HG03103 (cell line): ENCODE data around the gene N4BP2.
"Not testable (repeated sequence)": the region's sequence is repeated elsewhere in the genome, so short reads cannot be mapped to it uniquely, and the experiment has no call there.

ENCODE experiments used
- ATAC-seq: cut with Tn5 transposase; IDR thresholded peaks from one replicate; pipeline ENCODE4 v1.9.1; 2021; ENCODE audit warnings: low read depth; ENCODE audit not compliant: unreplicated experiment

N4BP2 gene

DNA sequence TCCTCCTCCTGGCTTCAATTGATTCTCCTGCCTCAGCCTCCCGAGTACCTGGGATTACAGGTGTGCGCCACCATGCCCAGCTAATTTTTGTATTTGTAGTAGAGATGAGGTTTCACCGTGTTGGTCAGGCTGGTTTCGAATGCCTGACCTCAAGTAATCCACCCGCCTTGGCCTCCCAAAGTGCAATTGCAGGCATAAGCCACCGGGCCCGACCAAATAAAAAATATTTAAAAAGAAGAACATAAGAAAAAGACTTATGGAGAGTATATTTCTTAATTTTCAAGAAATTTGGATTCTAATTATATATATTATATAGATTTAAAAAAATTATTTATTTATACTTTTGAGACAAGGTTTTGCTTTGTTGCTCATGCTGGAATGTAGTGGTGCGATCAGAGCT, 29.8 kb downstream of the N4BP2 start:
- no peak for ATAC-seq

DNA sequence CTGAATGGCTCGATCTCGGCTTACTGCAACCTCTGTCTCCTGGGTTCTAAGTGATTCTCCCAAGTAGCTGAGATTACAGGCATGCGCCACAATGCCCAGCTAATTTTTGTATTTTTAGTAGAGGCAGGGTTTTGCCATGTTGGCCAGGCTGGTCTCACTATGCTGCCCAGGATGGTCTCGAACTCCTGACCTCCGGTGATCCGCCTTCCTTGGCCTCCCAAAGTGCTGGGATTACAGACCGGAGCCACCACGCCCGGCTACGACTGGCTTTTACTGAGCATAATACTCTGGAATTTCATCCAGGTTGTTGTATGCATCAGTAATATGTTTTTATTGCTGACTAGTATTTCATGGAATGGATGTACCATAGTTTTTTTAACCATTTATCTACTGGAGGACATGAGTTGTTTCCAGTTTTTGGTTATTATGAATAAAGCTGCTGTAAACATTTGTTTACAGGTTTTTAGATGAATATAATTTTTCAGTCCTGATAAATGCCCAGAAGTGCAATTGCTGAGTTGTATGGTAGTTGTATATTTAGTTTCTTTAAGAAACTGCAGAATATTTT, 31.2 kb downstream of the N4BP2 start:
- ATAC-seq: no peak

DNA sequence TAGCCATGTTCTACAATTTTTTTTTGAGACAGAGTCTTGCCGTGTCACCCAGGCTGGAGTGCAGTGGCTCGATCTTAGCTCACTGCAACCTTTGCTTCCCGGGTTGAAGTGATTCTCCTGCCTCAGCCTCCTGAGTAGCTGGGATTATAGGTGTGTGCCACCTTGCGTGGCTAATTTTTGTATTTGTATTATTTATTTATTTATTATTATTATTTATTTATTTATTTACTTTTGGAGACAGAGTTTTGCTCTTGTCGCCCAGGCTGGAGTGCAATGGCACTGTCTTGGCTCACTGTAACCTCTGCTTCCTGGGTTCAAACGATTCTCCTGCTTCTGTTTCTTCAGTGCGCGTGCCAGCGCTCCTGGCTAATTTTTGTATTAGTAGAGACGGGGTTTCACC, 36.8 kb downstream of the N4BP2 start:
- ATAC-seq: not testable (repeated sequence)

DNA sequence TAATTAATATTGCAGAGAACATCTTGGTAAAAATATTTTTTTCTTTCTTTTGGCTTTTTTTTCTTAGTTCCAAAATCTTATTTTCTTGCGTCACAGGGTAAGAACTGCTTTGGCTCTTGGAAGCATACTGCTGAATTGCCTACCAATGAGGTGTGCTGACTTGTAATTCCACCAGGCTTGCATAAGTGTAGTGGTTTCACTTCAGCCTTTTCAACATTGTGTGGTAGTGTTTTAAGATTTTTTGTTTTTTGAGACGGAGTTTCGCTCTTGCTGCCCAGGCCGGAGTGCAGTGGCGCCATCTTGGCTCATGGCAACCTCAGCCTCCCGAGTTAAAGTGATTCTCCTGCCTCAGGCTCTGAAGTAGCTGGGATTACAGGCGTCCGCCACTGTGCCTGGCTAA, 42.4 kb downstream of the N4BP2 start:
- ATAC-seq: no peak

DNA sequence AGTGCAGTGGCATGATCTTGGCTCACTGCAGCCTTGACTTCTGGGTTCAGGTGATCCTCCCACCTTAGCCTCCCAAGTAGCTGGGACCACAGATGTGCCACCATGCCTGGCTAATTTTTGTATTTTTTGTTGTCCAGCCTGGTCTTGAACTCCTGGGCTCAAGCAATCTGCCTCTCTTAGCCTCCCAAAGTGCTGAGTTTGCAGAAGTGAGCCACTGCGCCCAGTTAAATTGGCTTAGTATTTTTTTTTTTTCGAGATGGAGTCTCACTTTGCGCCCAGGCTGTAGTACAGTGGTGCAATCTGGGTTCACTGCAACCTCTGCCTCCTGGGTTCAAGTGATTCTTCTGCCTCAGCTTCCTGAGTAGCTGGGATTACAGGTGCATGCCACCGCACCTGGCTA, 50.5 kb downstream of the N4BP2 start:
- not testable (repeated sequence) for ATAC-seq

DNA sequence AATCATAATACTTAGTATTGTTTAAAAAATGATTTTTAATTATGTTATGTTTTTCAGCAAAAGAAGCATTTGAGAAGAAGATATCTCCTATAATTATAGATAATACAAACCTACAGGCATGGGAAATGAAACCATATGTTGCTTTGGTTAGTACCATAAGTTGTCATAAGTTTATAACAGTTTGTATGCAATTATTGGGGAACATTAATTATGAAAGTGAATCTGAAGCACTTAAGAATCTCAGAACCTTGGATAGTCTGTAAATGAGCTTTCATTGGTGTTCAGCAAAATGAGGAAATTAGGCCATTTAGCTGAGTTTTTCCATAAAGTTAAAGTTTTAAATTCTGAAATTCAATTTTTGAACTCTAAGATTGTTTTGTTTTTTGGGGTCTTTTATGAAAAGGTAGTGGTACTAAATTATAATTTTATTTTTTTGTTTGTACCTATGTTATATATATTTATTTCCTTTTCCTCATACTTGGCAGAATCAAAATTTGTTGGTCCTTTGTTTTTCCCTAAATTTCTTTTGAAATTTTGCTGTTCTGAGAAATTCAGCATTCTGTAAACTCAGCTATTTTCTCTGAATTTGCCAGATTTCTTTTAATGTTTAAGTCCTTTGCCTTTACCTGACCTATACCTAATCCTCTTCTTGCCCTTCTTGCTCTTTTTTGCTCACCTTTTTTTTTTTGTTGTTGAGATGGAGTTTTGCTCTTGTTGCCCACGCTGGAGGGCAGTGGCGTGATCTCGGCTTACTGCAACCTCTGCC, 55.6 kb downstream of the N4BP2 start:
- ATAC-seq: no peak

DNA sequence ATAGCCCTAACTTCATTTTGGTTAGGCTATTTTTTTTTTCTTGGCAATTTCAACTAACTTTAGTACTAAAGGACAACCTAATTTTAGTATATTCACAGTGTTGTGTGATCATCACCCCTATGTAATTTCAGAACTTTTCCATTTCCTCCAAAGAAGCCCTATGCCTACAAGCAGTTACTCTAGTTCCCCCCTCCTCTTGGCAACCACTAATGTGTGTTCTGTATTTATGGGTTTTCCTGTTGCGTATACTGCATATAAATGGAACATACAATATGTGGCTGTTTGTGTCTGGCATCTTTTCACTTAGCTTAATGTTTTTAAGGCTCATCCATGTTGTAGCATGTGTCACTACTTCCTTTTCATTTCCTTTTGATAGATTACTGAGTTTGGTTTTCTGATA, 57.6 kb downstream of the N4BP2 start:
- no peak for ATAC-seq

DNA sequence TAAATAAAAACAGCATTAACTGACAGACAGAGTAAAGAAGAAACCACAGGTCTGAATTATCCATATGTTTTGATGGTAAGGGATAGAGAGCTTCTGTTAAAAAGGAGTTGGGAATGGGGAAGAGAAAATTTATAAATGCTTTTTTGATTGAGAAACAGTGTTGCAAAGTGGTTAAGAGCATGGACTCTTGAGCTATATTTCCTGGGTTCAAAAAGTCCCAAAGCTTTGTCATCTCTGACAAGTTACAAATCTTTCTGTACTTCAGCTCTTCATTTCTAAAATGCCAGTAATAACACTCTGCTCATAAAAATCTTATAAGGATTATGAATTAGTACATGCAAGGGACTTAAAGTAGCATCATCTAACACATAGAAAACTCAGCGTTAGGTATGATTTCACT, 62.2 kb downstream of the N4BP2 start:
- ATAC-seq: no peak

DNA sequence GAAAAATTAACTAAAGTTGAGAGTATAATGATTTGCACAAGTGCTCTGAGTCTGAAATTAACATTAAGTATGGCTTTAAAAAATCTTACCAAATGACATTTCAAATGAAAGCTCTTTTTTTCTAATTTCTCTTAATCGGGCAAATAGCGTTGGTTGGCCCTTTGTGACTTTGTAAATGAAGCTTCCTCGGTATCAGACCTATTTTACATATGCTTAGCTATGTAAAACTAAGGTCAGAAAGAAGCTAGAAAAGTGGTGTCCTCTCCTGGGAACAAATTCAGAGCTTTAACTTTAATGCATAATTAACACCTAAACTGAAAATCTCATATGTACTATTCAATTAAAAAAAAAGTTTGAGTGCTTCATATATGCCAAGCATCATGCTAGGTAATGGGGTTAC, 62.7 kb downstream of the N4BP2 start:
- no peak for ATAC-seq

DNA sequence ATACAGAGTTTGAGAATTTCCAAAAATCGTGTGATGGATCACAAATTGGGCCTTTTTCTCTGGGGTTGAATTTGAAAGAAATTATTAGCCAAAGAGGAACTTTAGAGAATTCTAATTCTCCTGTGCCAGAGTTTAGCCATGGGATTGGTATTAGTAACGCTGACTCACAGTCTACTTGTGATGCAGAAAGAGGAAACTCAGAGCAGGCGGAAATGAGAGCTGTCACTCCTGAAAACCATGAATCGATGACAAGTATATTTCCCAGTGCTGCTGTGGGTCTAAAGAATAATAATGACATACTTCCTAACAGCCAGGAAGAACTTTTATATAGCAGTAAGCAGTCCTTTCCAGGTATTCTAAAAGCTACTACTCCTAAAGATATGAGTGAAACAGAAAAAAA, 64.9 kb downstream of the N4BP2 start:
- ATAC-seq: no peak

DNA sequence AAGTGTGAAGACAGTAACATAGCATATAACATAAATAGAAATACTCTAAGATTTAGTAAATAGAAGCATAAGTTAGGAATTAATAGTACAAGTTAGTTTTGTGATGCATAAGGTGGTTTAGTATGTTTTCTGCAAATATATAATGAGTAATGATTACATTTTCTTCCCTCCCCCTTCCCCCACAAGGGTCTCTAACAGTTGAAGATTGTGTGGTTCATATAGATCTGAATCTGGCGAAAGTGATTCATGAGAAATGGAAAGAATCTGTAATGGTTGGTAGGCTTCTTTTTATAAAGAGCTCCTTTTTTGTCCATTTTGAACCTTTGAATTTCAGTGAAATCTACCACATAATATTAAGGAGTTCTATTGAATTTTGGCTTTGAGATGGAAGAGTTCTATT, 66.3 kb downstream of the N4BP2 start:
- ATAC-seq: no peak

DNA sequence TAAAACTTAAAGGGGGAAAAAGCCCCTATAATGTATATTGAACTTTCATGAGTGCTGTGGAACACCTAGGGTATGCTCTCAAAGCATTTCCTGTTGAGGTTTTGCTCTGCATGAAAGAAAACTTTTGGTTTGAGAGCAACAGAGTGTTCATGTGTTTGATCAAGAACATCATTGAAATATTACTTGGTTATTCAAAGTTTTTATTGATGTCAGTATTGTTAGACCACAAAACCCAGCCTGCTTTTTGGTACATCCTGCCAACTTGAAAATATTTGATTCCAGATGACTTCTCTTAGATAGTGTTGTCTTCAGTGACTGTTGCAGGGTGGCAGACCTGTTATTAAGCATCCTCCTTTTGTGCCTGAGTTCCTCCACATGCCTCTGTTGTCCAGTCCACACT, 68.0 kb downstream of the N4BP2 start:
- no peak for ATAC-seq

DNA sequence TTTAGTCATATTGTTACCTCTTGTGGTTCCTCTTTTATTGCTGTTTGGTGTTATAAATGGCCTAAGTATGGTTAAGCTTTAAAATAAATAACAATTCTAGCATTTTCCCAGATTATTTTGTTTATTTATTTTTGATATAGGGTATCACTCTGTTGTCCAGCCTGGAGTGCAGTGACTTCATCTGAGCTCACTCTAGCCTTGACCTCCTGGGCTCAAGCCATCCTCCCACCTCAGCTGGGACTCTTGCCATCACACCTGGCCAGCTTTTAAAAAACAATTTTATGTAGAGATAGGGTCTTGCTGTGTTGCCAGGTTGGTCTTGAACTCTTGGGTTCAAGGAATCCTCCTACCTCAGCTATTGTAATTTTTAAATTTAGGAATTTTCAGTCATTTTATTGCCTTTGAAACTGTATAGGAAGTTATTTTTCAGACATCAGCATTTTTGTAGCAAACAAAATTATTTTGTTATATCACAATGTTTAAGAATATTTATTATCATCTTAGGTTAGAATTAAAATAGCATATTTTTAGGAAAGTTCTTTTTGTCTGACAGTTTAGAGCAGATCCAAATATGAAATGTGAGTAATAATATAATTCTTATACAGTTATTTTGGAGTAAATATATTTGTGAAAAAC, 73.9 kb downstream of the N4BP2 start:
- no peak for ATAC-seq

DNA sequence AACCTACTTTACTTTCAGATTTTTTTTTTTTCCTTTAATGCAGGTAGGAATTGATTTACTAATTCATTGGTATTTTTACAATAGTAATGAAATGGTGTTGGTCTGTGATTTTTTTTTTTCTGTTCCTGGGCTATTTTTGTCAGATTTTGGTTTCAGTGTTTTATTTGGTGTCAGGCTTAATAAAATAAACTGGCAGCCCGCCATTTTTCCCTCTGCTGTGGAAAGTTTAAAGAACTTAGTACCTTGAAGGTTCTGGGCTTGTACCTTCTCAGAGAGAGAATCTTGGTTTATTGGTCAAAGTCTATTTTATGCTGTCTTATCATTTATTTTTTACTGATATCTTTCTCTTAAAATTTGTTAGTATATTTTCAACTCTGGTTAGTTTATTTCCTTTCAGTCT, 76.2 kb downstream of the N4BP2 start:
- no peak for ATAC-seq

DNA sequence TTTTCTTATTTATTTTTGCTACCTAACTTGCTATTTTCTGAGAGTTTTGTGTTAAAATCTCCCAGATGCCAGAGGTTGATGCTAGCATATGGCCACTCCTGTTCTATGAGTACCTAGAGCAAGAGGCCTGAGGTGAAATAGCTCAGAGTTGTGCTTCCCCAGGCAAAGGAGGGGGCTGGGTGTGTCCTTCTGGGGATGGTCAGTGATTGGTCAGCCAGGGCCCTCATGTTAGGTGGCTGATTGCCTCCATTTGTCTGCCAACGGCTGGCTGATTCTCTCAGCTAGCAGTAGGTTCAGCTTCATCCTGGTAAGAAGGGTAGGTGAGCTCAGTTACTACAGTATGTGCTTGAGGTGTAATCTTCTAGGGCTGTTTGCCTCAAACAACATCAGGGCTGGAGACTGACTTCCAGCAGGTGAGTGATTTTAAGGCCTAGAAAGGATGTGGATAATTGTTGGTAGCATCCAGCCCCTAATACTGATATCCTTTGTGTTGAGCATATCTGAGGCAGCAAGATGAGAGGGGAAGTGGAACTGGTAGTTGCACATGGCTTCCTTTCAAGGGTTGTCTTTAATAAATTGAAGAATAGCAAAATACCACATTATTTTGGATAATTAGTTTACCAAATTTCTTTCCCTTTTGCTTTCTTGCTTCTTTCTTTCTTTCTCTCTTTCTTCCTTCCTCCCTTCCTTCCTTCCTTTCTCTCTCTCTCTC, 77.7 kb downstream of the N4BP2 start:
- no peak for ATAC-seq

DNA sequence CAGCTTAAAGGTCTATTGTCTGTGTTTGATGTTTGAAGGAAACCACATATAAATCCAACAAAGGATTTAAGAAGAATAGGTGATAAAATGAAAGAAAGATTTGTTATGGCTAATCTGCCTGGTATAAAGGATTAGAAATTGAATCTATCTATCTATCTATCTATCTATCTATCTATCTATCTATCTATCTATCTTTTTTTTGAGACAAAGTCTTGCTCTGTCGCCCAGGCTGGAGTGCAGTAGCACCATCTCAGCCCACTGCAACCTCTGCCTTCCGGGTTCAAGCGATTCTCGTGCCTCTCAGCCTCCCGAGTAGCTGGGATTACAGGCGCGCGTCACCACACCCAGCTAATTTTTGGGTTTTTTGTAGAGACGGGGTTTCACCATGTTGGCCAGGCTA, 79.6 kb downstream of the N4BP2 start:
- ATAC-seq: not testable (repeated sequence)

DNA sequence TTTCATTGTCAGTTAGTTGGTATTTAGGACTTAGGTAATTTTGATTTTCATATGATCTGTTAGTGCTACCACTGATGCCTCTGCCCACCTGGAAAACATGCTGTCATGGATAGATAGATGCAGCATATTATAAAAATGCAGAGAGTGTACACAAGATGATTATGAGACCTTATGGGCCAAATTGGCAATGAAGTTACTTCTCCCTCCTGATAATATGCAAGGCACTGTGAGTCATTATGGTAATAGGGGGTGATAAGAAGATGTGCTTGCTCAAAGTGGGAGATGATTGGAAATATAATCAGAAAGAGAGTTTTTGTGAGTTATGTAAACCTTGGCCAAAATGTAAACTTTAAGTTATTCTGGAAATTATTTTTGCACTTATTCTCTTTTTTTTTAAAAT, 83.5 kb downstream of the N4BP2 start:
- no peak for ATAC-seq

DNA sequence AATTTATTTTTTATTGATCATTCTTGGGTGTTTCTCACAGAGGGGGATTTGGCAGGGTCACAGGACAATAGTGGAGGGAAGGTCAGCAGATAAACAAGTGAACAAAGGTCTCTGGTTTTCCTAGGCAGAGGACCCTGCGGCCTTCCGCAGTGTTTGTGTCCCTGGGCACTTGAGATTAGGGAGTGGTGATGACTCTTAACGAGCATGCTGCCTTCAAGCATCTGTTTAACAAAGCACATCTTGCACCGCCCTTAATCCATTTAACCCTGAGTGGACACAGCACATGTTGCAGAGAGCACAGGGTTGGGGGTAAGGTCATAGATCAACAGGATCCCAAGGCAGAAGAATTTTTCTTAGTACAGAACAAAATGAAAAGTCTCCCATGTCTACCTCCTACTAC, 83.9 kb downstream of the N4BP2 start:
- not testable (repeated sequence) for ATAC-seq

DNA sequence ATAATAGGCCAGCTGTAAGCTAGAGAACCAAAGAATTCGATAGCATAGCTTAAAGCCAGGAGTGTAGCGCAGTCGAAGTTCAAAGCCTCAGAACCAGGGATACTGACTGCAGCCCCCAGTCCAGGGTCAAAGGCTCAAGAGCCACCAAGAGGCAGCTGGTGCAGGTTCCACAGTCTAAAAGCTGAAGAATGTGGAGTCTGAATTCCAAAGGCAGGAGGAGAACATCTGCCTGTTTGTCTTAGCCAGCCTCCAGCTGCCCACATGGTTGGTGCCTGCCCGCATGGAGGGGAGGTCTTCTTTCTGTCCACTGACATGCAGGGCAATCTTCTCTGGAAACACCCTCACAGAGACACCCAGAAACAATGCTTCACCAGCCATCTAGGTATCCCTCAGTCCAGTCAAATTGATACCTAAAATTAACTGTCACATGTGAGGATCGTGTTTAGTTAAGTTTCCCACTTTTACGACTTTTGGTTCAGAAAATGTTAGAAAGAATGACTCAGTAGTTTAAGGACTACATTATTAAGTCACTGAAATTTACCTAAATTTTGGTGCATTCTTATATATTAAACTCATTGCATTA, 87.4 kb downstream of the N4BP2 start:
- ATAC-seq: no peak

DNA sequence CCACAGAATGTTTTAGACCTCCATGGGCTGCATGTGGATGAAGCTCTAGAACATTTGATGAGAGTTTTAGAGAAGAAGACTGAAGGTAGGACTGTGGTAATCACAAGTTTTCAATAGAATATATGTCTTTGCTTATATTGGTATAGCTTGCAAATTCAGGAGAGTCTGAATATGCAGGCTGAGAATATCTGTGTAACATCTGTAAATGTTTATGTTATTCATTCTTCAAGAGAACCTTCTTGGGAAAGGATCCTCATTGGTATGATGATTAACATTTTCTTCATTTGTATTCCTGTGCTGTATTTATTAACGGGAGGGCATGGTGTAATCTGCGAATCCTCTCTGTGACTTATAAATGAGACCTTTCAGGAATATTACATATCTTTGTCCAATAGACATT, 88.1 kb downstream of the N4BP2 start:
- no peak for ATAC-seq

DNA sequence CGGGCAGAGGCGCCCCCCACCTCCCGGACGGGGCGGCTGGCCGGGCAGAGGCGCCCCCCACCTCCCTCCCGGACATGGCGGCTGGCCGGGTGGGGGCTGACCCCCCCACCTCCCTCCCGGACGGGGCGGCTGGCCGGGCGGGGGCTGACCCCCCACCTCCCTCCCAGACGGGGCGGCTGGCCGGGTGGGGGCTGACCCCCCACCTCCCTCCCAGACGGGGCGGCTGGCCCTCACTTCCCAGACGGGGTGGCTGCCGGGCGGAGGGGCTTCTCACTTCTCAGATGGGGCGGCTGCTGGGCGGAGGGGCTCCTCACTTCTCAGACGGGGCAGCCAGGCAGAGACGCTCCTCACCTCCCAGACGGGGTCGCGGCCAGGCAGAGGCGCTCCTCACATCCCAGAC, 90.8 kb downstream of the N4BP2 start:
- ATAC-seq: not testable (repeated sequence)
